Activated T-cell treated with anti-CD3 and anti-CD28 coated beads, Interleukin-2, amount 50 U/mL, for 4 hours (primary cell): Measurements from ENCODE around the gene DLGAP4. TPM values are rescaled to one million over a fixed set of nuclear protein-coding genes. Genes with fewer than 3 reads are reported as not detected.

Experiments used
- ATAC-seq, 2 donors: fragments of 200-7000 bp; cut with Tn5 transposase; one replicate each; pipeline ENCODE4 v1.10.0; 2021
- DNase-seq: peaks from one replicate; pipeline ENCODE4 v3.0.0-alpha.2; 2020
- H3K27me3 Mint-ChIP-seq: one replicate; pipeline ENCODE4 v1.8.0; 2021; ENCODE audit warnings: low read depth, mixed read lengths
- H3K36me3 Mint-ChIP-seq: one replicate; pipeline ENCODE4 v1.8.0; 2022; ENCODE audit warnings: mixed read lengths; ENCODE audit not compliant: insufficient read depth
- H3K4me1 Mint-ChIP-seq: one replicate; pipeline ENCODE4 v1.8.0; 2021; ENCODE audit warnings: low read depth, mixed read lengths
- H3K4me3 Mint-ChIP-seq: one replicate; pipeline ENCODE4 v1.8.0; 2021; ENCODE audit warnings: mild to moderate bottlenecking, moderate library complexity, mixed read lengths
- H3K9me3 Mint-ChIP-seq: one replicate; pipeline ENCODE4 v1.8.0; 2021; ENCODE audit warnings: mixed read lengths
- total RNA-seq, 3 donors: library from RNA; stranded (reverse); gene quantifications; one replicate each; pipeline ENCODE4 v1.2.1, GENCODE V29; 2021

Gene DLGAP4
- total RNA-seq, 3 donors from 2014 or later, result 11.6 to 18.4 (median 12.3) TPM

GRCh38 chr20:36482044-36482473 lies 175.9 kb downstream of the DLGAP4 start:
- ATAC-seq (no peak), DNase-seq (no peak)
- no peaks in the 10 kb centered on the region for H3K27me3 Mint-ChIP-seq
- no peaks in the 10 kb centered on the region for H3K9me3 Mint-ChIP-seq
- H3K36me3 Mint-ChIP-seq, result peaks cover 2% of the 10 kb centered on the region
- no peak overlapping the region for H3K4me3 Mint-ChIP-seq
- H3K4me1 Mint-ChIP-seq, result peaks cover 29% of the 10 kb centered on the region

- no peak for ATAC-seq
- H3K4me1 Mint-ChIP-seq, result peaks cover 28% of the 10 kb centered on the region
- no peak overlapping the region for H3K4me3 Mint-ChIP-seq
These were observed 177.2 kb downstream of the DLGAP4 start for GRCh38 chr20:36483209-36483918.

GRCh38 chr20:36483919-36484808 lies 178.0 kb downstream of the DLGAP4 start:
- no peak for ATAC-seq
- H3K4me3 Mint-ChIP-seq, result no peak overlapping the region
- DNase-seq, result no peak
- peaks cover 2% of the 10 kb centered on the region for H3K36me3 Mint-ChIP-seq
- no peaks in the 10 kb centered on the region for H3K27me3 Mint-ChIP-seq
- H3K9me3 Mint-ChIP-seq, result no peaks in the 10 kb centered on the region
- H3K4me1 Mint-ChIP-seq, result peaks cover 24% of the 10 kb centered on the region

More at GRCh38 chr20:36483209-36483918, 177.2 kb downstream of the DLGAP4 start:
- no peaks in the 10 kb centered on the region for H3K27me3 Mint-ChIP-seq
- H3K9me3 Mint-ChIP-seq, result no peaks in the 10 kb centered on the region
- no peak for DNase-seq
- peaks cover 2% of the 10 kb centered on the region for H3K36me3 Mint-ChIP-seq

GRCh38 chr20:36485286-36485685 lies 179.1 kb downstream of the DLGAP4 start:
- no peak for DNase-seq
- Mint-ChIP-seq H3K9me3 (no peaks in the 10 kb centered on the region), H3K36me3 (peaks cover 4% of the 10 kb centered on the region), H3K27me3 (no peaks in the 10 kb centered on the region), H3K4me3 (no peak overlapping the region), H3K4me1 (peaks cover 23% of the 10 kb centered on the region)
- ATAC-seq, result no peak

DNA sequence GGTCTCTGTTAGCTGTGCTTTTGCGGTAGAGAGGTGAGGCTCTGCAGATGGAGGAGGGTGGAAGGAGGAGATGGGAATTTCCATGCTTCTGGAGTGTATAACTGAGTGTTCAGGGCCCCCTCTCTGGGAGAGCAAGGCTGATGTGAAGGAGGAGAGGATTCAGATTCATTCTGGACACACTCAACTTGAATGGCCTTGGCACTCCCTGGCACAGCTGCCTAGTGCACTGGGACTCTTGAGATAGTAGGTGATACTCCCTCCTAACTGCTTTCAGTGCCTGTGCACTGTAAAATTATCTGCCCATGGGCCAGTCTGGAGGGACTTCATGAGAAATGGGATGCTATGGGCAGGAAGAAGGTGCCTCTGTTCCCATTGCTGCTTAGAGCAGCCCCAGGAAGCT lies 180.9 kb downstream of the DLGAP4 start:
- no peak overlapping the region for H3K4me3 Mint-ChIP-seq
- no peaks in the 10 kb centered on the region for H3K9me3 Mint-ChIP-seq
- DNase-seq (no peak), ATAC-seq (no peak)
- peaks cover 28% of the 10 kb centered on the region for H3K4me1 Mint-ChIP-seq
- H3K27me3 Mint-ChIP-seq, result no peaks in the 10 kb centered on the region
- H3K36me3 Mint-ChIP-seq, result peaks cover 4% of the 10 kb centered on the region

DNA sequence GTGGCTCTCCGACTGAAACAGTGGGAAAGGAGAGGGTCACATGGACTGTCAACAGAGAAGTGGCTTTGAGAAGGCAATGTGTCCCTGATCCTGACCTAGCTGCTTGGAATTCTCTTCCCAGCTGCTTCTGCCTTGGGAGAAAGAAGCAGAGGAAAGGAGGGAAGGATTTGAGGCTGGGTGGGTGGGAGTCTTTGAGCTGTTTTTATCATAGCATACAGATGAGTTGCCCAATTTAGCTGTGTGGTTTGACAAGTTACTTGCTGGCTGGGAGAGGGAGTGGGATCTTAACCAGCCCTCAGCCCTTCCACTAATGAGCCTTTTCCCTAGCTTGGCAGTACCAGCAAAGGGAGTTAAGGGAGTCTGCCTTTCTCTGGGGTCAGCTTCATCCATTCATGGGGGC lies 184.1 kb downstream of the DLGAP4 start:
- Mint-ChIP-seq H3K9me3 (no peaks in the 10 kb centered on the region), H3K4me1 (peaks cover 50% of the 10 kb centered on the region), H3K36me3 (peaks cover 4% of the 10 kb centered on the region), H3K4me3 (no peak overlapping the region), H3K27me3 (no peaks in the 10 kb centered on the region)
- DNase-seq, result no peak
- no peak for ATAC-seq

- H3K9me3 Mint-ChIP-seq, result no peaks in the 10 kb centered on the region
- peak; percentile 46 for DNase-seq
- H3K36me3 Mint-ChIP-seq, result peaks cover 4% of the 10 kb centered on the region
- peak overlapping the region; percentile 46 for H3K4me3 Mint-ChIP-seq
- peak; percentile 90 to 92 for ATAC-seq
- no peaks in the 10 kb centered on the region for H3K27me3 Mint-ChIP-seq
- peaks cover 47% of the 10 kb centered on the region for H3K4me1 Mint-ChIP-seq
These were observed 185.9 kb downstream of the DLGAP4 start for GRCh38 chr20:36491901-36492617.

DNA sequence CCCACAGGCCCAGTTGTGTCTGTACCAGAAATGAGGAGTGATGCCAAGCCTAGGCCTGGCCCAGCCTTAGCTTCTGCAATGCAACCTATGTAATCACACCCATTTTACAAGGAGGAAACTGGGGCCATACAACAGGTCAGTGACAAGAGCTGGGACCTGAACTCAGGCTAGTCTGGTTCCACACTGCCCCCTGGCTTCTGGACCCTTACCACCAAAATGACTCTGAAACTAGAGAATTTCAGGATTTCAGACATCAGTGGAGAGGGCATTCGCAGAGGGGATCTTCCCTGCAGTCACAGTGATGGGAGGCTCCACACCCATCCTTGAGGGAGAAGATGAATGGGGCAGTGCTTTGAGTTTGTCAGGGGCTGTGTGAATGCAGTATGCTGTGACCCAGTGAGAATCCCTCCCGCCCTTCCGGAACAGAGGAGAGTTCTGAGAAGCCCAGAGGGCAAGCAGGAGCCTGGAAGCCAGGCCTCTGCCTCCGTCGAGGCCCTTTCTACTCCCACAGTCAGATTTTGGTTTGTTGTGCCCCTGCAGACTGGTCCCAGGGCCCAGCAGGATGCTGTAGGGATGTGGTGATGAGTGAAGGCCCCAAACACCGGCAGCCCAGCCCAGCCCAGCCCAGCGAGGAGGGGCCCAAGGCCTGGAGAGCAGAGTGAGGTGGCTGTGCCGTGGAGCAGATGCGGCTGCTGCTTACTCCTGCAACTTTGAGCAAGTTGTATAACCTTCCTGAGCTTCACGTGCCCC lies 187.1 kb downstream of the DLGAP4 start:
- no peak for DNase-seq
- no peak overlapping the region for H3K4me3 Mint-ChIP-seq

DNA sequence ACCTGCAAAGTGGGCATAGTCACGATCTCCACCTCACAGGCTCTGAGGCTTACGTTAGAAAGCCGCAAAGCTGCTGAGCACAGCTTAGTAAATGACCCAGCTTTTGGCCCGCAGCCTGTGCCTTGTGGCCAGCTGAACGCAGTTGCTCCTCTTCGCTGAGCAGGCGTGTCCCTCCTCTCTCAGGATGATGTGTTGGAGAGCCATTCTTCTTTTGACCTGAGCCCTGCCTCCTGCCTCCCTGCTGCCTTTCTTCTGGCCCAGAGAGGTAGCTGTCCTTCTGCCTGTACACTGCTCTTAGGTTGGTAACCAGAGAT lies 187.6 kb downstream of the DLGAP4 start:
- Mint-ChIP-seq H3K4me3 (no peak overlapping the region), H3K27me3 (no peaks in the 10 kb centered on the region), H3K36me3 (peaks cover 10% of the 10 kb centered on the region), H3K9me3 (no peaks in the 10 kb centered on the region), H3K4me1 (peaks cover 45% of the 10 kb centered on the region)
- ATAC-seq (no peak), DNase-seq (no peak)

More for the DNA sequence above, 187.1 kb downstream of the DLGAP4 start:
- Mint-ChIP-seq H3K4me1 (peaks cover 45% of the 10 kb centered on the region), H3K27me3 (no peaks in the 10 kb centered on the region), H3K9me3 (no peaks in the 10 kb centered on the region), H3K36me3 (peaks cover 8% of the 10 kb centered on the region)
- no peak for ATAC-seq

DNA sequence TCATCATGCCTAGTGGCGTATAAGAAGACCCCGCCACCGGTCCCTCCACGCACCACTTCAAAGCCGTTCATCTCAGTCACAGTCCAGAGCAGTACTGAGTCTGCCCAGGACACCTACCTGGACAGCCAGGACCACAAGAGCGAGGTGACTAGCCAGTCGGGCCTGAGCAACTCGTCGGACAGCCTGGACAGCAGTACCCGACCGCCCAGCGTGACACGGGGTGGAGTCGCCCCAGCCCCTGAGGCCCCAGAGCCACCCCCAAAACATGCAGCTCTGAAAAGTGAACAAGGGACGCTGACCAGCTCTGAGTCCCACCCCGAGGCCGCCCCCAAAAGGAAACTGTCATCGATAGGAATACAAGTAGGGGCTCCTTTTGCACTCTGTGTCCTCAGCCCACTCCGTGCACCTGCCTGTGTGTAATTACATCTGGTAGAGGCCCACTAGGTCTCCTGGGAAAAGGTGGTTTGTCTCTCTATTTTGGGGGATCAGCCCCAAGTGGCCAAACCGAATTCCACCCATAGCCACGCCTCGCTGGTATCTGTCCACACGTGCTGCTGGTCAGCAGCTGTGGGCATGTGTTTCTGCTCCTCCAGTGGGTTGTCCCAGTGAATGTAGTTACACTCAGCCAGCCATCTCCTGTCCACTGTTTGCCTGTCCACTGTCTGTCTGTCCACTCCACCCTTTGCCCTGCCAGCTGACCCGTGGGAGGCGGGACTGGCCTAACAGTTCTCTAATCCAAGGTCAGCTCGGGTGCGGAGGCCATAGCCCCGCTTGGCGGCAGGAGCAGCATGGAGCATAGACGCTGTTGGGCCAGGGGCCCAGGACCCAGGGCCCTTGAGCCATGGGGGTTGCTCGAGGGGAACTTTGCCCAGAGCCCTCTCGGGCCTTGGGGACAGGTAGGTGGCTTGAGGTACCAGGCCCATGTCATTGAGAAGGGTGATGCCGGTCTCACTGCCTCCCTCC lies 190.8 kb downstream of the DLGAP4 start:
- Mint-ChIP-seq H3K27me3 (no peaks in the 10 kb centered on the region), H3K36me3 (peaks cover 11% of the 10 kb centered on the region), H3K4me3 (no peak overlapping the region), H3K9me3 (no peaks in the 10 kb centered on the region), H3K4me1 (peaks cover 31% of the 10 kb centered on the region)
- no peak for ATAC-seq
- DNase-seq, result no peak

GRCh38 chr20:36497856-36498255 lies 191.7 kb downstream of the DLGAP4 start:
- no peak overlapping the region for H3K4me3 Mint-ChIP-seq
- H3K9me3 Mint-ChIP-seq, result no peaks in the 10 kb centered on the region
- H3K36me3 Mint-ChIP-seq, result peaks cover 11% of the 10 kb centered on the region
- ATAC-seq (no peak), DNase-seq (no peak)
- H3K27me3 Mint-ChIP-seq, result no peaks in the 10 kb centered on the region
- peaks cover 23% of the 10 kb centered on the region for H3K4me1 Mint-ChIP-seq

DNA sequence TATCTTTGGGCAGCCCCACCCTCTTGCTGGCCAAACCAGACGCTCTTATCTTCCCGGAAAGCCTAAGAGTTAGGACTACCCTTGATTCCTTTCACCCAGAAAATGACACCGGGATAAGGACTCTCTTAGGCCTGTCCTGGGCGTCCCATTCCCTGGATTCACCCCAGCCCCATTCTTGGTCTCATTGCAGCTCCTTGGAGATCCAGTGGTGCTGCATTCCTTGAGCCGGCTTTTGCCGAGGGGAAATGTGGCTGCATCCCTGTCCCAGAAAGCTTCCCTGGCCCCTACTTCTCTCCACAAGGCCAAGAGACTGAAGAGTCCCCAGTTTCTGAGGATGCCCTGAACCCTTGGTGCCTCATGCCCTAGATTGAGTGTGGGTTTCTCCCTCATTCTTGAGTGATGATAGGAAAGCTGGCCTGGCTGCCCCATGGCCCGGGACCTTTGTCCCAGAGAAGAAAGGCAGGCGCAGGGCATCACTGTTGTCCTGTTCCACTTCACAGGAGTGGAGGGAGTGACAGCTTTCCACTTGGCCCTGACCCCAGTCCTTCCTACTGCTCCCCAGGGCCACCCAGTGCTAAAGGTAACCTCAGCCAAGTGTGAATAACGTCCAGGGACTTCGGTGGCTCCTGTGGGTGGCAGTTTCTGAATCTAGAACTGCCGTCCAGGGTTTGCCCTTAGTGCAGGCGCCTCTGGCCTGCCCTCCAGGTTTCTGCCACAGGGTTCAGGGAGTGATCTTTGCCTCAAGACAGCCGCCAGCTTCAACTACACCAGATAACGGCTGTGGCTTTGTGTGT lies 192.4 kb downstream of the DLGAP4 start:
- DNase-seq, result no peak
- Mint-ChIP-seq H3K4me1 (peaks cover 18% of the 10 kb centered on the region), H3K4me3 (no peak overlapping the region), H3K9me3 (no peaks in the 10 kb centered on the region), H3K36me3 (peaks cover 14% of the 10 kb centered on the region), H3K27me3 (no peaks in the 10 kb centered on the region)
- ATAC-seq, result no peak
